ENCODE measurements around the gene MAPKAPK2. TPM values are rescaled to one million over a fixed set of nuclear protein-coding genes. Genes with fewer than 3 reads are reported as not detected.

Gene MAPKAPK2
- total RNA-seq, 2 experiments from 2014 or later, result 55.5 to 57.4 TPM

GRCh38 chr1:206676499-206676898 lies 8.2 kb upstream of the MAPKAPK2 start:
- Mint-ChIP-seq H3K27ac (no peak overlapping the region), H3K4me3 (no peak overlapping the region), H3K4me1 (peaks cover 17% of the 10 kb centered on the region), H3K9me3 (no peaks in the 10 kb centered on the region), H3K27me3 (no peaks in the 10 kb centered on the region), H3K36me3 (ENCODE audit: low read depth) (no peaks in the 10 kb centered on the region)
- no peak for DNase-seq
- POLR2A ChIA-PET, result no interaction called here
- CTCF ChIA-PET, result interaction anchor here (0.5 to 7.0 kb wide), 2 partner anchors 9 to 13 kb away, joined by 3 to 40 read pairs; no protein-coding TSS in a partner anchor

GRCh38 chr1:206678490-206678889 lies 6.2 kb upstream of the MAPKAPK2 start:
- H3K9me3 Mint-ChIP-seq, result no peaks in the 10 kb centered on the region
- H3K4me3 Mint-ChIP-seq, result no peak overlapping the region
- ChIA-PET CTCF (interaction anchor here (1.0 to 2.0 kb wide), 4 partner anchors 9 to 66 kb away, joined by 4 to 10 read pairs (median 8); partner anchors contain the start of gene EIF2D), POLR2A (no interaction called here)
- H3K36me3 Mint-ChIP-seq (ENCODE audit: low read depth), result no peaks in the 10 kb centered on the region
- H3K4me1 Mint-ChIP-seq, result peaks cover 17% of the 10 kb centered on the region
- H3K27ac Mint-ChIP-seq, result no peak overlapping the region
- DNase-seq, result no peak
- H3K27me3 Mint-ChIP-seq, result no peaks in the 10 kb centered on the region

- no peak overlapping the region for H3K27ac Mint-ChIP-seq
- ChIA-PET CTCF (interaction anchor here (0.6 to 2.0 kb wide), 7 partner anchors 9 to 268 kb away, joined by 3 to 10 read pairs (median 4); no protein-coding TSS in a partner anchor), POLR2A (no interaction called here)
- peaks cover 24% of the 10 kb centered on the region for H3K4me1 Mint-ChIP-seq
- H3K36me3 Mint-ChIP-seq (ENCODE audit: low read depth), result no peaks in the 10 kb centered on the region
- H3K27me3 Mint-ChIP-seq, result peaks cover 5% of the 10 kb centered on the region
- no peaks in the 10 kb centered on the region for H3K9me3 Mint-ChIP-seq
- no peak overlapping the region for H3K4me3 Mint-ChIP-seq
- DNase-seq, result no peak
These were observed 4.9 kb upstream of the MAPKAPK2 start for GRCh38 chr1:206679738-206680211.

- H3K9me3 Mint-ChIP-seq, result no peaks in the 10 kb centered on the region
- H3K4me1 Mint-ChIP-seq, result peaks cover 24% of the 10 kb centered on the region
- H3K27me3 Mint-ChIP-seq, result peaks cover 5% of the 10 kb centered on the region
- DNase-seq, result no peak
- ChIA-PET POLR2A (no interaction called here), CTCF (interaction anchor here (0.6 to 2.0 kb wide), 5 partner anchors 10 to 267 kb away, joined by 3 to 10 read pairs (median 4); no protein-coding TSS in a partner anchor)
- no peaks in the 10 kb centered on the region for H3K36me3 Mint-ChIP-seq (ENCODE audit: low read depth)
- H3K27ac Mint-ChIP-seq, result no peak overlapping the region
- H3K4me3 Mint-ChIP-seq, result no peak overlapping the region
These were observed 4.4 kb upstream of the MAPKAPK2 start for GRCh38 chr1:206680279-206680678.

- DNase-seq, result no peak
- peaks cover 3% of the 10 kb centered on the region for H3K36me3 Mint-ChIP-seq (ENCODE audit: low read depth)
- no peak overlapping the region for H3K4me3 Mint-ChIP-seq
- peaks cover 5% of the 10 kb centered on the region for H3K27me3 Mint-ChIP-seq
- no peak overlapping the region for H3K27ac Mint-ChIP-seq
- H3K9me3 Mint-ChIP-seq, result no peaks in the 10 kb centered on the region
- H3K4me1 Mint-ChIP-seq, result peaks cover 27% of the 10 kb centered on the region
- POLR2A ChIA-PET, result no interaction called here
- CTCF ChIA-PET, result interaction anchor here (0.9 to 1.6 kb wide), 2 partner anchors 11 to 17 kb away, joined by 3 read pairs; no protein-coding TSS in a partner anchor
These were observed 3.3 kb upstream of the MAPKAPK2 start for GRCh38 chr1:206681359-206681758.

- Mint-ChIP-seq H3K27ac (no peak overlapping the region), H3K36me3 (ENCODE audit: low read depth) (peaks cover 3% of the 10 kb centered on the region), H3K4me3 (no peak overlapping the region), H3K27me3 (peaks cover 5% of the 10 kb centered on the region), H3K4me1 (peaks cover 33% of the 10 kb centered on the region), H3K9me3 (no peaks in the 10 kb centered on the region)
- DNase-seq, result no peak
- CTCF ChIA-PET, result interaction anchor here (1.1 to 1.6 kb wide), 2 partner anchors 18 to 70 kb away, joined by 3 to 4 read pairs; partner anchors contain the start of gene EIF2D
- POLR2A ChIA-PET, result no interaction called here
These were observed 2.6 kb upstream of the MAPKAPK2 start for GRCh38 chr1:206682111-206682510.

GRCh38 chr1:206683313-206683712 lies 1.4 kb upstream of the MAPKAPK2 start:
- CTCF ChIA-PET, result interaction anchor here (0.8 to 1.5 kb wide), 6 partner anchors 18 to 209 kb away, joined by 3 to 7 read pairs (median 4); partner anchors contain the start of gene EIF2D
- DNase-seq, result no peak
- Mint-ChIP-seq H3K27ac (no peak overlapping the region), H3K36me3 (ENCODE audit: low read depth) (peaks cover 3% of the 10 kb centered on the region), H3K27me3 (peaks cover 5% of the 10 kb centered on the region), H3K4me3 (no peak overlapping the region), H3K9me3 (no peaks in the 10 kb centered on the region), H3K4me1 (peaks cover 43% of the 10 kb centered on the region)
- POLR2A ChIA-PET, result no interaction called here

- POLR2A ChIA-PET, result interaction anchor here (0.6 kb wide), 1 partner anchor 691 kb away, joined by 4 read pairs; no protein-coding TSS in a partner anchor
- Mint-ChIP-seq H3K36me3 (ENCODE audit: low read depth) (peaks cover 3% of the 10 kb centered on the region), H3K4me3 (peak overlapping the region; percentile 77), H3K27me3 (peaks cover 5% of the 10 kb centered on the region), H3K4me1 (peaks cover 42% of the 10 kb centered on the region), H3K9me3 (no peaks in the 10 kb centered on the region), H3K27ac (no peak overlapping the region)
- CTCF ChIA-PET, result interaction anchor here (0.8 to 1.5 kb wide), 6 partner anchors 19 to 229 kb away, joined by 3 to 7 read pairs (median 4); partner anchors contain the start of gene EIF2D
- DNase-seq, result no peak
These were observed 702 bp upstream of the MAPKAPK2 start for GRCh38 chr1:206684003-206684402.

GRCh38 chr1:206685334-206685768 lies 646 bp downstream of the MAPKAPK2 start:
- Mint-ChIP-seq H3K27me3 (peaks cover 5% of the 10 kb centered on the region), H3K27ac (peak overlapping the region; percentile 97), H3K36me3 (ENCODE audit: low read depth) (peaks cover 3% of the 10 kb centered on the region), H3K4me1 (peaks cover 41% of the 10 kb centered on the region), H3K4me3 (peak overlapping the region; percentile 91), H3K9me3 (no peaks in the 10 kb centered on the region)
- DNase-seq, result peak; percentile 26
- CTCF ChIA-PET, result no interaction called here
- POLR2A ChIA-PET, result no interaction called here

- peaks cover 3% of the 10 kb centered on the region for H3K36me3 Mint-ChIP-seq (ENCODE audit: low read depth)
- H3K4me1 Mint-ChIP-seq, result peaks cover 42% of the 10 kb centered on the region
- peaks cover 5% of the 10 kb centered on the region for H3K27me3 Mint-ChIP-seq
- POLR2A ChIA-PET, result no interaction called here
- no peaks in the 10 kb centered on the region for H3K9me3 Mint-ChIP-seq
- CTCF ChIA-PET, result interaction anchor here (1.6 to 2.3 kb wide), 2 partner anchors 11 to 17 kb away, joined by 3 to 8 read pairs; no protein-coding TSS in a partner anchor
- peak overlapping the region; percentile 99 for H3K27ac Mint-ChIP-seq
- DNase-seq, result peak; percentile 64
- H3K4me3 Mint-ChIP-seq, result peak overlapping the region; percentile 100
These were observed 1.2 kb downstream of the MAPKAPK2 start for GRCh38 chr1:206685769-206686477.

GRCh38 chr1:206686478-206687249 lies 2.0 kb downstream of the MAPKAPK2 start:
- Mint-ChIP-seq H3K9me3 (no peaks in the 10 kb centered on the region), H3K4me1 (peaks cover 42% of the 10 kb centered on the region)

GRCh38 chr1:206687251-206687914 lies 2.7 kb downstream of the MAPKAPK2 start:
- peaks cover 5% of the 10 kb centered on the region for H3K27me3 Mint-ChIP-seq
- CTCF ChIA-PET, result interaction anchor here (0.6 to 3.0 kb wide), 8 partner anchors 9 to 249 kb away, joined by 3 to 11 read pairs (median 3); partner anchors contain the start of gene EIF2D
- no peaks in the 10 kb centered on the region for H3K9me3 Mint-ChIP-seq
- H3K36me3 Mint-ChIP-seq (ENCODE audit: low read depth), result peaks cover 3% of the 10 kb centered on the region
- peaks cover 44% of the 10 kb centered on the region for H3K4me1 Mint-ChIP-seq
- POLR2A ChIA-PET, result no interaction called here
- peak overlapping the region; percentile 100 for H3K4me3 Mint-ChIP-seq
- no peak for DNase-seq
- peak overlapping the region; percentile 5 for H3K27ac Mint-ChIP-seq

More at GRCh38 chr1:206686478-206687249, 2.0 kb downstream of the MAPKAPK2 start:
- ChIA-PET POLR2A (no interaction called here), CTCF (interaction anchor here (1.1 to 2.3 kb wide), 3 partner anchors 10 to 25 kb away, joined by 3 to 8 read pairs (median 5); no protein-coding TSS in a partner anchor)
- Mint-ChIP-seq H3K4me3 (peak overlapping the region; percentile 100), H3K27ac (peak overlapping the region; percentile 99), H3K36me3 (ENCODE audit: low read depth) (peaks cover 3% of the 10 kb centered on the region), H3K27me3 (peaks cover 5% of the 10 kb centered on the region)
- DNase-seq, result peak; percentile 46
